ENCODE results near the gene RIPOR2. TPM values are rescaled to one million over a fixed set of nuclear protein-coding genes. Genes with fewer than 3 reads are reported as not detected.

The RIPOR2 gene
- total RNA-seq, 1 experiment from 2014 or later, result 5.0 TPM

- H3K36me3 Mint-ChIP-seq (ENCODE audit: insufficient read depth in 1 of 3, low read depth in 3 of 3), result peaks cover 0 to 3% (median 0%) of the 10 kb centered on the region in 3 experiments; a peak in 3 of 7 replicates
- no peak overlapping the region for H3T11ph ChIP-seq (ENCODE audit: low read length)
- no peaks in the 10 kb centered on the region for H3K27me3 ChIP-seq (ENCODE audit: insufficient read depth, low read length)
- no peaks in the 10 kb centered on the region; a peak in 1 of 5 replicates for H3K9me3 Mint-ChIP-seq
- no peak overlapping the region for H4K91ac ChIP-seq (ENCODE audit: insufficient read length, low read depth, low read length)
- H4K8ac ChIP-seq (replicated peaks; ENCODE audit: insufficient read length, low read depth, low read length), result no peak overlapping the region
- no peak overlapping the region for H2BK5ac ChIP-seq (ENCODE audit: insufficient read length, low read length)
- H3K23ac ChIP-seq (ENCODE audit: insufficient read length, low read depth, low read length), result no peak overlapping the region
- H2BK15ac ChIP-seq (ENCODE audit: low read depth, low read length), result no peak overlapping the region
- H3K4ac ChIP-seq (ENCODE audit: low read depth, low read length), result no peak overlapping the region
- no peak for TF ChIP-seq CTCF (conservative IDR thresholded peaks at IDR 0.05)
- no CpG with 5 or more reads among the region's 20 CpGs for WGBS (ENCODE audit: extremely low coverage, insufficient read length, low lambda C conversion rate)
- no peak overlapping the region for H2AK5ac ChIP-seq (ENCODE audit: insufficient read length, low read length)
- H3K79me2 ChIP-seq (ENCODE audit: insufficient read depth, low read length), result peaks cover 5% of the 10 kb centered on the region; the same call in 1 of the 2 replicates
- peaks cover 18% of the 10 kb centered on the region for H3K23me2 ChIP-seq (ENCODE audit: insufficient read length, low read depth, low read length, poor library complexity, severe bottlenecking)
- peak overlapping the region in 1 of 3 experiments; percentile 21; a peak in 1 of 7 replicates for H3K27ac Mint-ChIP-seq
- no peak overlapping the region for H4K5ac ChIP-seq (ENCODE audit: insufficient read length, low read depth, low read length)
- peaks cover 55% of the 10 kb centered on the region for H3K27me3 Mint-ChIP-seq (ENCODE audit: low read depth)
- DNase-seq, result no peak
- no peaks in the 10 kb centered on the region for H4K20me1 ChIP-seq (ENCODE audit: control insufficient read depth, insufficient read depth, insufficient read length)
- no peak overlapping the region for H3K56ac ChIP-seq (ENCODE audit: insufficient read length, low read depth, low read length)
- H3K4me3 Mint-ChIP-seq, result peak overlapping the region; percentile 79 to 88
- H3K79me1 ChIP-seq (ENCODE audit: insufficient read depth, low read depth, low read length, poor library complexity, severe bottlenecking), result no peaks in the 10 kb centered on the region
- H3K4me1 Mint-ChIP-seq, result peaks cover 30 to 37% of the 10 kb centered on the region in 2 experiments
- H2BK20ac ChIP-seq (ENCODE audit: low read depth, low read length, poor library complexity, severe bottlenecking), result no peak overlapping the region
- H3K9me3 ChIP-seq (ENCODE audit: control insufficient read depth, low read depth, low read length), result no peaks in the 10 kb centered on the region
- no peak overlapping the region for H2BK120ac ChIP-seq (ENCODE audit: low read depth, low read length, poor library complexity, severe bottlenecking)
- H3K18ac ChIP-seq (ENCODE audit: insufficient read length, low read depth, low read length), result no peak overlapping the region
- peaks cover 6% of the 10 kb centered on the region; the same call in 1 of the 2 replicates for H3K4me1 ChIP-seq (ENCODE audit: insufficient read depth, low read length)
- no peak overlapping the region for H3K14ac ChIP-seq (ENCODE audit: insufficient read depth, low read length)
- no peak overlapping the region for H3K27ac ChIP-seq (ENCODE audit: insufficient read length, low read depth, low read length)
- H3K4me2 ChIP-seq (ENCODE audit: insufficient read depth, insufficient read length, low read length), result peak overlapping the region; percentile 92
- H2BK12ac ChIP-seq (ENCODE audit: insufficient read length, low read depth, low read length), result no peak overlapping the region
- H2AFZ ChIP-seq (ENCODE audit: low read length), result no peak overlapping the region
- H3K9ac ChIP-seq (ENCODE audit: extremely low read depth, insufficient read length, low read length), result no peak overlapping the region
Measured at GRCh38 chr6:24909241-24910216, 26.2 kb downstream of the RIPOR2 start.

Data from H9 (cell line).